Neural crest cell (in vitro differentiated cells): ENCODE measurements around the gene MARCHF10. TPM values are rescaled to one million over a fixed set of nuclear protein-coding genes. Genes with fewer than 3 reads are reported as not detected.
"Not testable (repeated sequence)": the region's sequence is repeated elsewhere in the genome, so short reads cannot be mapped to it uniquely, and the experiment has no call there.

Experiments
- DNase-seq: peaks from one replicate; pipeline ENCODE4 v3.0.0; 2021; ENCODE audit warnings: low read depth, mixed read lengths, low spot score
- H3K27ac Mint-ChIP-seq: one replicate; pipeline ENCODE4 v1.8.0; 2021; ENCODE audit warnings: mild to moderate bottlenecking, mixed read lengths; ENCODE audit not compliant: unreplicated experiment
- H3K27me3 Mint-ChIP-seq: 2 replicates; pipeline ENCODE4 v1.8.0; 2021; ENCODE audit warnings: low read depth, mild to moderate bottlenecking, mixed read lengths
- H3K36me3 Mint-ChIP-seq: 2 replicates; pipeline ENCODE4 v1.8.0; 2021; ENCODE audit warnings: low read depth, mild to moderate bottlenecking, mixed read lengths
- H3K4me1 Mint-ChIP-seq: 2 replicates; pipeline ENCODE4 v1.8.0; 2021; ENCODE audit warnings: mixed read lengths
- H3K4me3 Mint-ChIP-seq: one replicate; pipeline ENCODE4 v1.8.0; 2021; ENCODE audit warnings: mild to moderate bottlenecking, mixed read lengths
- H3K9me3 Mint-ChIP-seq: 2 replicates; pipeline ENCODE4 v1.8.0; 2021; ENCODE audit warnings: mixed read lengths
- total RNA-seq: library from RNA; stranded (reverse); gene quantifications from 2 replicates; pipeline ENCODE4 v1.2.1, GENCODE V29; 2021
- TF ChIP-seq, protein P1 (sequence below): fragments of 200-600 bp; sonication (generic); conservative IDR thresholded peaks from 2 replicates; pipeline ENCODE4 v1.5.0; 2021; ENCODE audit warnings: antibody characterized with exemption, mild to moderate bottlenecking

Gene MARCHF10
- total RNA-seq, 1 donor from 2014 or later = 0.23 TPM

- TF ChIP-seq, protein P1, sequence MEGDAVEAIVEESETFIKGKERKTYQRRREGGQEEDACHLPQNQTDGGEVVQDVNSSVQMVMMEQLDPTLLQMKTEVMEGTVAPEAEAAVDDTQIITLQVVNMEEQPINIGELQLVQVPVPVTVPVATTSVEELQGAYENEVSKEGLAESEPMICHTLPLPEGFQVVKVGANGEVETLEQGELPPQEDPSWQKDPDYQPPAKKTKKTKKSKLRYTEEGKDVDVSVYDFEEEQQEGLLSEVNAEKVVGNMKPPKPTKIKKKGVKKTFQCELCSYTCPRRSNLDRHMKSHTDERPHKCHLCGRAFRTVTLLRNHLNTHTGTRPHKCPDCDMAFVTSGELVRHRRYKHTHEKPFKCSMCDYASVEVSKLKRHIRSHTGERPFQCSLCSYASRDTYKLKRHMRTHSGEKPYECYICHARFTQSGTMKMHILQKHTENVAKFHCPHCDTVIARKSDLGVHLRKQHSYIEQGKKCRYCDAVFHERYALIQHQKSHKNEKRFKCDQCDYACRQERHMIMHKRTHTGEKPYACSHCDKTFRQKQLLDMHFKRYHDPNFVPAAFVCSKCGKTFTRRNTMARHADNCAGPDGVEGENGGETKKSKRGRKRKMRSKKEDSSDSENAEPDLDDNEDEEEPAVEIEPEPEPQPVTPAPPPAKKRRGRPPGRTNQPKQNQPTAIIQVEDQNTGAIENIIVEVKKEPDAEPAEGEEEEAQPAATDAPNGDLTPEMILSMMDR = no peak
- no peaks in the 10 kb centered on the region for H3K27me3 Mint-ChIP-seq
- H3K4me3 Mint-ChIP-seq = no peak overlapping the region
- H3K36me3 Mint-ChIP-seq = no peaks in the 10 kb centered on the region
- no peak for DNase-seq
- H3K27ac Mint-ChIP-seq = no peak overlapping the region
- peaks cover 19% of the 10 kb centered on the region for H3K4me1 Mint-ChIP-seq
- no peaks in the 10 kb centered on the region for H3K9me3 Mint-ChIP-seq
Observed at GRCh38 chr17:62696726-62697490, 111.2 kb downstream of the MARCHF10 start.

- no peak for DNase-seq
- TF ChIP-seq, protein P1 = no peak
- Mint-ChIP-seq H3K9me3 (no peaks in the 10 kb centered on the region), H3K27ac (no peak overlapping the region), H3K27me3 (no peaks in the 10 kb centered on the region), H3K4me3 (no peak overlapping the region), H3K36me3 (no peaks in the 10 kb centered on the region), H3K4me1 (peaks cover 19% of the 10 kb centered on the region)
Observed at GRCh38 chr17:62696256-62696655, 111.9 kb downstream of the MARCHF10 start.

- H3K27ac Mint-ChIP-seq = peak overlapping the region; percentile 94
- not testable (repeated sequence) for H3K27me3 Mint-ChIP-seq, H3K36me3 Mint-ChIP-seq, H3K9me3 Mint-ChIP-seq, DNase-seq
- H3K4me1 Mint-ChIP-seq = peaks cover 19% of the 10 kb centered on the region
- H3K4me3 Mint-ChIP-seq = peak overlapping the region; percentile 16
Observed at GRCh38 chr17:62695093-62695738, 112.9 kb downstream of the MARCHF10 start.

GRCh38 chr17:62693616-62694409, 114.3 kb downstream of the MARCHF10 start:
- H3K9me3 Mint-ChIP-seq = no peaks in the 10 kb centered on the region
- peak overlapping the region; percentile 44 for H3K27ac Mint-ChIP-seq
- no peaks in the 10 kb centered on the region for H3K36me3 Mint-ChIP-seq
- TF ChIP-seq, protein P1 = no peak
- H3K4me3 Mint-ChIP-seq = peak overlapping the region; percentile 10
- peaks cover 19% of the 10 kb centered on the region for H3K4me1 Mint-ChIP-seq
- no peaks in the 10 kb centered on the region for H3K27me3 Mint-ChIP-seq
- no peak for DNase-seq

DNA sequence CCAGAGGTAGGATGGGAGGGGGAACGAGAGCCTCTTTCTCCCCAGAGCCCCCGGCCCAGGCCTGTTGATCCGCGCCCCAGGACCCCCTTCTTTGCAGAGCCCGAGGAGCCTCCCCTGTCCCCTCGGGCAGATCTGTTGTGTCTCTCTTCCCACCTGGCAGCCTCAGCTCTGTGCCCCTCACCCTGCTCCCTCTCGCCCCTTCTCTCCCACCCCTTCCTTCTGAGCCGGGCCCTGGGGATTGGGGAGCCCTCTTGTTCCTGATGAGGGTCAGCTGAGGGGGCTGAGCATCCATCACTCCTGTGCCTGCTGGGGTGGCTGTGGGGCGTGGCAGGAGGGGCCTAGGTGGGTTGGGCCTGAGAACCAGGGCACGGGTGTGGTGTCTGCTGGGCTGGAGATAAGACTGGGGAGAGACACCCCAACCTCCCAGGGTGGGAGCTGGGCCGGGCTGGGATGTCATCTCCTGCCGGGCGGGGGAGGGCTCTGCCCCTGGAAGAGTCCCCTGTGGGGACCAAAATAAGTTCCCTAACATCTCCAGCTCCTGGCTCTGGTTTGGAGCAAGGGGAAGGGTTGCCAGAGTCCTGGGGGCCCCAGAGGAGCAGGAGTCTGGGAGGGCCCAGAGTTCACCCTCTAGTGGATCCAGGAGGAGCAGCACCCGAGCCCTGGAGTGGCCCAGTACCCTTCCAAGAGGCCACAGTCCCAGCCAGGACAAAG, 115.2 kb downstream of the MARCHF10 start:
- Mint-ChIP-seq H3K4me1 (peaks cover 19% of the 10 kb centered on the region), H3K36me3 (no peaks in the 10 kb centered on the region), H3K9me3 (no peaks in the 10 kb centered on the region), H3K4me3 (peak overlapping the region; percentile 67), H3K27ac (no peak overlapping the region), H3K27me3 (no peaks in the 10 kb centered on the region)
- DNase-seq = no peak
- TF ChIP-seq, protein P1 = peak; percentile 47
